Activated T-helper 1 cell treated with anti-CD3 and anti-CD28 coated beads, Interleukin-12 subunit alpha, Interleukin-12 subunit beta, Interleukin-2, Interleukin-4 antibody, amounts not matched to agents 30 ng/mL and 10 ng/mL and 1 ng/mL, durations not matched to agents 14 hours and 24 hours and 36 hours (primary cell): Measurements from ENCODE around the gene CASZ1. TPM values are rescaled to one million over a fixed set of nuclear protein-coding genes. Genes with fewer than 3 reads are reported as not detected.

Experiments
- DNase-seq: peaks from one replicate; pipeline ENCODE4 v3.0.0; 2021; ENCODE audit warnings: low spot score
- H3K27ac Mint-ChIP-seq: one replicate; pipeline ENCODE4 v1.8.0; 2021; ENCODE audit warnings: mild to moderate bottlenecking, mixed read lengths
- H3K27me3 Mint-ChIP-seq: one replicate; pipeline ENCODE4 v1.8.0; 2022; ENCODE audit warnings: mild to moderate bottlenecking, moderate library complexity, mixed read lengths; ENCODE audit not compliant: insufficient read depth
- H3K36me3 Mint-ChIP-seq: one replicate; pipeline ENCODE4 v1.8.0; 2021; ENCODE audit warnings: low read depth, mixed read lengths
- H3K4me1 Mint-ChIP-seq: one replicate; pipeline ENCODE4 v1.8.0; 2021; ENCODE audit warnings: low read depth, mixed read lengths
- H3K4me3 Mint-ChIP-seq: one replicate; pipeline ENCODE4 v1.8.0; 2021; ENCODE audit warnings: mild to moderate bottlenecking, moderate library complexity, mixed read lengths
- H3K9me3 Mint-ChIP-seq: one replicate; pipeline ENCODE4 v1.8.0; 2021; ENCODE audit warnings: mixed read lengths
- intact Hi-C: fragments of 100-400 bp; cut with micrococcal nuclease; formaldehyde crosslinking; loops from one replicate; pipeline ENCODE4 v1.15.1; 2024
- total RNA-seq: library from RNA; stranded (reverse); gene quantifications from 2 replicates; pipeline ENCODE4 v1.2.3, GENCODE V29; 2022

The CASZ1 gene
- total RNA-seq, 1 donor from 2014 or later = 11.7 TPM

DNA sequence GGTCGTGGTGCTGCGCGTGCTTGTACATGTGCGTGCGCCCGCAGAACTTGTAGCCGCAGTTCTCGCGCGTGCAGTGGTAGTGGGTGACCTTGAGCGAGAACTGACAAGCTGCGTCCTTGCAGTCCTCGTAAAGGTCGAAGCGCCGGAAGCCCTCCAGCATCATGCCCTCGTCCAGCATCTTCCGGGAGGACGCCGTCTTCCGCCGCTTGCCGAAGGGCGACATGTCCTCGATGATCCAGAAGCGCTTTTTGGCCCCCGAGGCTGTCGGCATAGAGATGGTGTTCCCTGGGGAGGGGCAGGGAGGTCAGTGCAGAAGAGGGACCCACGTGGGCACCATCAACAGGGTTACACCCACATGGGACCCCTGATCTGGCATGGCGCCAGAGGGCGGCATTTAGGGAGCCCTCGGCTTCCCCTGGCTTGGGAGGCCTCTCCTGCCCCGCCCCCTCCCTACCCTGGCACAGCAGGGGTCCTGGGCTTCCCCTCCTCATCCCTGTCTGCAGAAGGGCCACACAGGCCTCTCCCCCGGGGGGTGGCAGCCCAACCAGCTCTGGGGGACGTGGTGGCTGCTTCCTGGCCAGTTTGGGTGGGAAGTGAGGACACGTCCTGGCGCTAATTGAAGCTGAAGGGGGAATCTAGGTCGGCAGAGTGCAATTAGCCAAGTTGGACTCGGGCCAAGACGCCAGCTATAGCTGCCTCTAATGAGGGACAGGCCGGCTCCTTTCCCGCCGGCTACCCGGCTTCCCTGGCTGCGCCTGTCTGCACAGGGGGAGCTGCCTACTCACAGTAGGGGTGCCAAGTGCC is 156.5 kb downstream of the CASZ1 start:
- Mint-ChIP-seq H3K36me3 (no peaks in the 10 kb centered on the region), H3K4me3 (no peak overlapping the region), H3K9me3 (no peaks in the 10 kb centered on the region), H3K27ac (no peak overlapping the region), H3K27me3 (peaks cover 5% of the 10 kb centered on the region), H3K4me1 (no peaks in the 10 kb centered on the region)
- intact Hi-C loops = no loop called here
- no peak for DNase-seq

DNA sequence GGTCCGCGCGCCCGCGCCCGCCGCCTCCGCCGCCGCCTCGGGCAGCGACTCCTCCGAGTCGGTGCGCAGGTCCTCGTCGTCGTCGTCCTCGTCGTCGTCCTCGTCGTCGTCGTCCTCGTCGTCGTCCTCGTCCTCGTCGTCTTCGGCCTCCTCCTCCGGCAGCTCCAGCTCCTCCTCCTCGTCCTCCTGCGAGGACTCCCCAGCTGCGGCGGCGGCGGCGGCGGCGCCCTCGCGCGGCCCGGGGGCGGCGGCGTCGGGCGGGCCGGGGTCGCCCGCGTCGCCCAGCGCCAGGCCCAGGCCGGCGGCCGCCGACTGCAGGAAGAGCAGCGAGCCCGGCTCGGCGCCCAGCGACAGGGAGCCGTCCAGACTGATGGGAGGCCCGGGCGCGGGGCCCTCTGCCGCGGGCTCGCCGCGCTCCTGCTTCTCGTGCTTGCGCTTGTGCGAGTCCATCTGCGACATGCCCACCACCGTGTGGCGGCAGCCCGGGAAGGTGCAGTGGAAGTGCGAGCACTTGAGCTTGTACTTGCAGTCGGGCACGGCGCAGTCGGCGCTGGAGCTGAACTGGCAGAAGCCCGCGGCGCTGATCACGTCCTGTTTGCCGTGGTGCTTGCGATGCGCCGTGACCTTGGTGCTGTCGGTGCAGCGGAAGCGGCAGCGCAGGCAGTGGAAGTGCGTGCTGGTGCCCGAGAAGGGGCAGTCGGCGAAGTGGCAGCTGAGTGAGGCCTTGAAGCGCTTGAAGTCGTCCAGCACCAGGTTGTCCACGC is 157.3 kb downstream of the CASZ1 start:
- no peak overlapping the region for H3K4me3 Mint-ChIP-seq
- DNase-seq = no peak
- intact Hi-C loops = no loop called here

DNA sequence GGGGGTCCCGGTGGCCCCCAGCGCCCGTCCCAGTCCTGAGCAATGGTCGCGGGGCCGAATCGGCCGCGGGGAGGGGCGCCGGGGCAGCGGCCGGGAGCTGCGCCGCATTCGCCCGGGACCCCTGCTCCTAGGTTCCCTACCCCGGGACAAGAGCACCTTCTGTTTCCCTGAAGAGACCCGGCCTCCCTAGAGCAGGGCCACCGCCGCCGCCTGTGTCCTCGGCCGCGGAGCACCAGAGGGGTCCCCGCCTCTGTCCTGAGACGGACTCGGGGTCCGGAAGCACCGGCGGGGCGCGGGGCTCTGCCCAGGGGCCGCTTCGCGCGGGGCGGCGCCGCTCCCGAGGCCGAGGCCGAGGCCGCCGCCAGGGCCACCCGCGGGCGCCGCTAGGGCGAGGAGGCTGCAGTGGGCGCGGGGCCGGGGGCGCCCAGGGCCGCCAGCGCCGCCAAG is 157.9 kb downstream of the CASZ1 start:
- Mint-ChIP-seq H3K36me3 (no peaks in the 10 kb centered on the region), H3K27ac (no peak overlapping the region), H3K4me3 (no peak overlapping the region), H3K27me3 (peaks cover 5% of the 10 kb centered on the region), H3K4me1 (no peaks in the 10 kb centered on the region), H3K9me3 (no peaks in the 10 kb centered on the region)
- intact Hi-C loops = no loop called here
- DNase-seq = no peak

More for the DNA sequence above, 157.3 kb downstream of the CASZ1 start:
- no peak overlapping the region for H3K27ac Mint-ChIP-seq
- H3K4me1 Mint-ChIP-seq = no peaks in the 10 kb centered on the region
- no peaks in the 10 kb centered on the region for H3K36me3 Mint-ChIP-seq
- H3K27me3 Mint-ChIP-seq = peaks cover 5% of the 10 kb centered on the region
- no peaks in the 10 kb centered on the region for H3K9me3 Mint-ChIP-seq

DNA sequence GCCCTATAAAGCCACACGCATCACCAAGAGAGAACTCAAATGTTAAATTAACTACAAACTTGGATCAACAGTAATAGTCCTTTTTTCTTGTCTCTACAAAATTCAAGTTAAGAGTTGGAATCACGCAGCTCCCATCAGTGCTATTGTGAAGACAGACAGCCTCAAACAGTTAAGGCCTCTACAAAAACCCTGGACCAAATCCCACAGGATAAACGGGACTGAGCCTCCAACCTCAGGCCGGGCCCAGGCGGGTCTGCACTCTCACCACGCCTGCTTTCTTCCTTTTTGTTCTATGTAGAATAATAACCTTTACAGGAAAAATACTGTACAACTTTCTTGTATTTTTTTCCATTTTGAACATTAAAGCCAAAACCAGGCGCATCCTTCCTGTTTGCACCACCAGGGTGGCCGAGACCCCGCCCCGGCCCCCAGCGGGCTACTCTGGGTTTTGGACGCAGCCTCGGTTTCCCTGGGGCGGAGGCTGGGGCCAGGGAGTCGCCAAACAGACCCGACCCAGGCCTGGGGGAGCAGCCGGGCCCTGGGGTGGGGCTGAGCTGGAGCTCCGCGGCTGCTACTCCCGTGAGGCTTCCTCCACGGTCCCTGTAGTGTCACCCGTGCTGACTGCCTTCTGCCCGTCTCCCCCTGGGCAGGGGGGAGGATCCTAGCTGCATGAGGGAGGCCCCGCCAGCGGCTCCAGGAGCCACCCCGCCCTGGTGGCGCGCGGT is 158.4 kb downstream of the CASZ1 start:
- DNase-seq = no peak
- peaks cover 5% of the 10 kb centered on the region for H3K27me3 Mint-ChIP-seq
- H3K36me3 Mint-ChIP-seq = no peaks in the 10 kb centered on the region
- no peaks in the 10 kb centered on the region for H3K9me3 Mint-ChIP-seq
- H3K4me3 Mint-ChIP-seq = no peak overlapping the region
- no peaks in the 10 kb centered on the region for H3K4me1 Mint-ChIP-seq
- intact Hi-C loops = no loop called here
- H3K27ac Mint-ChIP-seq = no peak overlapping the region

DNA sequence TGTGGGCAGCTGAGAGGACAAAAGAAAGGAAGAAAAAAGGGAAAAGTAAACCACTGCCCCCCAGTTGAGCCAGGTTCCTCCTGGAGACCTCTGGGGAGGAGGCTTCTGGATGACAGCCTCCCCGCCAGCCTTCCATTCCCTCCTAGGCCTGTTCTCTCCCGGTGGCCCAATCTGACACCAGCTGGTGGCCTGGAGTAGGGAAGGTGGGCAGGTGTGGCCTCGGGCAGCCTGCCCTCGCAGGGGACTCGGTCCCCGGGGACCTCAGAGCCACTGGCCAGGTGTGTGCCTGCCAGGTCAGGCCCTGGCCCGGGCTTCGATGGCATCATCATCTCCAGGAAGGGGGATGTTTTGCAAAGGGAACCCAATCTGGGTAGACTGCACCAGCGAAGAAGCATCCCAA is 159.0 kb downstream of the CASZ1 start:
- Mint-ChIP-seq H3K9me3 (no peaks in the 10 kb centered on the region), H3K4me3 (no peak overlapping the region), H3K36me3 (no peaks in the 10 kb centered on the region), H3K27ac (no peak overlapping the region), H3K4me1 (no peaks in the 10 kb centered on the region), H3K27me3 (peaks cover 5% of the 10 kb centered on the region)
- intact Hi-C loops = no loop called here
- DNase-seq = no peak

DNA sequence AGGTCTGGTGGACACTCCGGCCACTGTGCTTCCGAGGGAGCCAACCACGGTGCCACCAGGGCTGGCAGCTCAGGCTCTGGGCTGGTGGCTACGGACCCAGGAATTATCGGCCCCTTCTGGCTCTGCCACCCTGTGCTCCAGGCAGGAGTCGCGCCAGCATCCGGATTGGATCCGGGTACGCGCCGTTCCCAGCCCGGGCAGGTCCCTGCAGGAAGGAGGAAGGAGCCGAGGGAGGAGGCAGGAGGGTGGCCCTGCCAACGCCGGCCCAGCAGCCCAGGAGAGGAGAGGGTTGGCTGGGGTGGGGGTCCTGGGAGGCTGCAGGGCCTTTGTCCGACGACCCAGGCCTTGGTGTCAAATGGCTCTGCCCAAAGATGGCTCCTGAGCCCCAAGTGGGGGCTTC is 160.5 kb downstream of the CASZ1 start:
- H3K4me3 Mint-ChIP-seq = no peak overlapping the region
- no peaks in the 10 kb centered on the region for H3K36me3 Mint-ChIP-seq
- no peak overlapping the region for H3K27ac Mint-ChIP-seq
- no peaks in the 10 kb centered on the region for H3K9me3 Mint-ChIP-seq
- intact Hi-C loops = no loop called here
- DNase-seq = no peak
- H3K27me3 Mint-ChIP-seq = peaks cover 5% of the 10 kb centered on the region
- no peaks in the 10 kb centered on the region for H3K4me1 Mint-ChIP-seq

DNA sequence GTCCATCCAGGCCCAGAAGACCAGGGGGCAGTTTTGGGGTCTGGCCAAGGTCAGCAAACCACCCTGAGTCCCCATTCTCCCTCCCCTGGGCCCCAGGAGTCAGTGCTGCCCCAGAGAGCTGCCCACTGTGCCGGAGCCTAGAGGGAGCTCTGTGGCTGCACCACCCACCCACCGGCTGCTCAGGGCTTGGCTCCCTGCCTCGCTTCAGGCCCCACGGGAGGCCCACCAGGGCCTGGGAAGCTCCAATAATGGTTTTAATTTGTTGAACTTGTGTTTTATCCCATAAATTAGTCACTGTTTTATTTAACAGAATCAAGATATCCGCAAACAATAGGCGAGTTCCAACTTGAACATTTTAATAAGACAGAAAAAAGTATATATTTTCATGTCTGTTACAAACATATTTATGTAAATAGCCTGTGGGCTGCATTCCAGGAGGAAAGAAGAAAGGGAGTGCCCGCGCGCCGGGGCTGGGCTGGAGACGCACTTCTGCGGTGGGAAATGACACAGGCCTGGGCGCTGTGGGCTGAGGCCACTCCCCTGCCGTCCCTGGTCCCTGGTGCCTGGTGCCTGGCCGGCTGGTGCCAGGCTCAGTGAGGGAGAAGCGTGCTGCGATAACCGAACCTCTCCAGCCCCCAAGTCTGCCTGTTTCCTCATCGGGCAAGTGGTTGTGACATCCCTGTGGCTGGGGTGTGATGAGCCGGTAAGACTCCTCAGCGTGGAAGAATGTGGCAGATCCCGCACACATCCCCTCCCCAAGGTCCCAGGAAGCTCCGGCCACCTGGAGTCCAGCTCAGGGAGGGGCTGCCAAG is 161.2 kb downstream of the CASZ1 start:
- no peaks in the 10 kb centered on the region for H3K4me1 Mint-ChIP-seq
- H3K27me3 Mint-ChIP-seq = peaks cover 5% of the 10 kb centered on the region
- intact Hi-C loops = no loop called here
- no peak overlapping the region for H3K4me3 Mint-ChIP-seq
- no peaks in the 10 kb centered on the region for H3K36me3 Mint-ChIP-seq
- no peaks in the 10 kb centered on the region for H3K9me3 Mint-ChIP-seq
- DNase-seq = no peak
- no peak overlapping the region for H3K27ac Mint-ChIP-seq

DNA sequence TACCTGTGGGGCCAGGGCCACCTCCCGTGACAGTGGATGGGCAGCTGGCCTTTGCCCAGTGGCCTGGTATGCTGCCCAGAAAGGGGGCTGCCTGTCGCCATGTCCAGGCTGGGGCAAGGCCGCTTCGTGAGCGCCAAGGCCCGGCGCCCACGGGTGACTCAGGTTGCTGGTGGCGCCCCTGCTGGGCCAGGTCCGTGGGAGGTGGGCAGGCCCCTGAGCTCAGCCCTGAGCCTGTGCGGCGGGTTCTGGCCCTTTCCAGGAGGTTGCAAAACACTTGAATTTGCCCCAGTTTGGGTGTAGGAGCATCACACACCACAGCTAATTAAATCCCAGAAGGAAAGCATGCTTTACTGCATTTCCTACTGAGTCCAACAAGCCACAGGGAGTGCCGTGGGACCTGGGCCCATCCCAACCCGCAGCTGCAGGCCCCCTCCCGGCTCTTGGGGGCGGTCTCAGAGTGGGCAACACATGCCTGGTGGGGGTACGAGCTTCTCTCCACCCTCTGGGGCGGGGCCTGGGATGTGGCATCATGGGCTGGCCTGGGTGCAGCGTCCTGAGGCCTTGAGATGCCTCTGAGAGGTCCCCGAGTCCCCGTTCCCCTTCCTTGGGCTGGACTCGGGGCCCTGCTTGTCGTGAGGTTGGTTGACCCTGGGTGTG is 161.9 kb downstream of the CASZ1 start:
- intact Hi-C loops = no loop called here
- Mint-ChIP-seq H3K4me3 (no peak overlapping the region), H3K4me1 (no peaks in the 10 kb centered on the region), H3K27me3 (peaks cover 5% of the 10 kb centered on the region), H3K27ac (no peak overlapping the region), H3K36me3 (no peaks in the 10 kb centered on the region), H3K9me3 (no peaks in the 10 kb centered on the region)
- DNase-seq = no peak

DNA sequence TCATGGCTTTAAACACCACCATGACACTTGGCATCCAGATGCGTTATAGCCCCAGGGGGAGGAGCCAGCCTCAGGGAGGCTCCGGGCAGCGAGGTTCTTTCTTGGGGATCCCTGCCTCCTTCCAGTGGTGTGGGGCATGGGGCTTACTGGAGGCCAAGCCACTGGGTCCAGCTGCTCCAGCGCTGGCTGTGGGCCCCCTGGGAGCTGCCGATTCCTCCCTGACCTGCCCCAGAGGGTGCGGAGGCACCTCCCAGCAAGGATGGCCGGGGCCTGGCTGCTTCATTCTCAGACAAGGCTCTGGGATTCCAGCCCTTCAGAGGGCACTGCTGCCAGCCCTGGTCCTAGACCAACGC is 162.4 kb downstream of the CASZ1 start:
- H3K36me3 Mint-ChIP-seq = no peaks in the 10 kb centered on the region
- H3K27me3 Mint-ChIP-seq = peaks cover 5% of the 10 kb centered on the region
- H3K27ac Mint-ChIP-seq = no peak overlapping the region
- intact Hi-C loops = no loop called here
- no peak for DNase-seq
- H3K9me3 Mint-ChIP-seq = no peaks in the 10 kb centered on the region
- no peak overlapping the region for H3K4me3 Mint-ChIP-seq
- no peaks in the 10 kb centered on the region for H3K4me1 Mint-ChIP-seq

DNA sequence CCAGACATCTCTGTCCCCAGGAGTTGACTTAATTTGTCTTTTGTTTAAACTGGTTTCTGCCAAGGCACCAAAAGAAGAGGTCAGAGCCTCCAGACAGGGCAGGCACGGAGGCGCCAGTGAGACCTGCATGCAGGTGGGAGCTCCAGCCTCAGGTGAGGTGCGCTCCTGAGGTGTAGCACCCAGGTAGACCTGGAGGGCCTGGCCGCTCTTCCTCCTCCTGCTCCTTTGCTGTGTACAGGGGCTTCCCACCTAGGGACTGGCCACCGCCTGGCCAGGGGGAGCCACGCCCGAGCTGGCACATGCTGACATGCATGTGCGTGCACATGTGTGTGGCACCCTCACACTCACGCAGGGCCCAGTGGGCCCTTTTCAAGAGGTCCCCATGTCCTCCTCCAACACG is 163.0 kb downstream of the CASZ1 start:
- peaks cover 5% of the 10 kb centered on the region for H3K27me3 Mint-ChIP-seq
- H3K4me1 Mint-ChIP-seq = no peaks in the 10 kb centered on the region
- intact Hi-C loops = no loop called here
- H3K9me3 Mint-ChIP-seq = no peaks in the 10 kb centered on the region
- no peak for DNase-seq
- H3K4me3 Mint-ChIP-seq = no peak overlapping the region
- H3K27ac Mint-ChIP-seq = no peak overlapping the region
- no peaks in the 10 kb centered on the region for H3K36me3 Mint-ChIP-seq

DNA sequence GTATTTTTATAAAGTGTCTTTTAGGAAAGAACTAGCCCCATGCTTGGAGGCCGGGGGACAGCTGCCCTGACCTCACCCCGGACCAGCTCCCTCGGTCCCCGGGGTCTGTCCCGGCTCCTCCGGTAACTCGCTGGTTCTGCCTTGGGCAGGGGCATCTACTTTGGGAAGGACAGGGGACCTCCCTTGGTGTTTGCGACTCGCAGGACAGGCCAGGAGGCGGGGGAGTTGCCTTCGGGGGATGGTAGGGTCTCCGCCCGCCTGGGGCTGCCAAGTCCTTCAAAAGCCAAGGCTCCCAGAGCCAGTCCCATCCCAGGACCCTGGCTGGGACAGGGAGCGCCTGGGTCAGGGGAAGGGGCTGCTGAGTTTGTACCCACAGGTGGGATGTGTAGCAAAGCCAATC is 163.8 kb downstream of the CASZ1 start:
- H3K27me3 Mint-ChIP-seq = peaks cover 2% of the 10 kb centered on the region
- no peak for DNase-seq
- H3K27ac Mint-ChIP-seq = no peak overlapping the region
- no peaks in the 10 kb centered on the region for H3K36me3 Mint-ChIP-seq
- no peaks in the 10 kb centered on the region for H3K9me3 Mint-ChIP-seq
- no peak overlapping the region for H3K4me3 Mint-ChIP-seq
- intact Hi-C loops = no loop called here
- H3K4me1 Mint-ChIP-seq = no peaks in the 10 kb centered on the region
